Sigmoid colon (tissue), 7 donors: ENCODE results near the gene LGMN. TPM values are rescaled to one million over a fixed set of nuclear protein-coding genes. Genes with fewer than 3 reads are reported as not detected.

ENCODE experiments used
- DNase-seq: peaks from one replicate; pipeline ENCODE4 v3.0.0-alpha.2; 2019
- H3K27ac ChIP-seq, 4 donors: fragments of 200-600 bp; sonication (generic); one replicate each; pipeline ENCODE4 v1.5.1; 2016 to 2019; ENCODE audit warnings: mild to moderate bottlenecking in 1 of 4
- H3K27me3 ChIP-seq, 3 donors: fragments of 200-600 bp; sonication (generic); one replicate each; pipeline ENCODE4 v1.5.1; 2019; ENCODE audit warnings: mild to moderate bottlenecking in 1 of 3
- H3K36me3 ChIP-seq, 4 donors: fragments of 200-600 bp; sonication (generic); one replicate each; pipeline ENCODE4 v1.5.1; 2016 to 2019
- H3K4me1 ChIP-seq, 4 donors: fragments of 200-600 bp; sonication (generic); one replicate each; pipeline ENCODE4 v1.5.1; 2017 to 2019
- H3K4me3 ChIP-seq, 4 donors: fragments of 200-600 bp; sonication (generic); one replicate each; pipeline ENCODE4 v1.5.1; 2017 to 2019; ENCODE audit warnings: mild to moderate bottlenecking in 2 of 4, moderate library complexity in 1 of 4
- H3K9me3 ChIP-seq, 4 donors: fragments of 200-600 bp in 3 of 4; sonication (generic) in 3 of 4; one replicate each; pipeline versions ENCODE4 v1.5.1 to v1.6.1; 2013 to 2019
- CTCF ChIP-seq, 4 experiments: fragments of 450-650 bp in 3 of 4; fragments of 200-600 bp in 1 of 4; IDR thresholded peaks; one replicate each; pipeline ENCODE4 v1.5.1; 2016 to 2019; ENCODE audit warnings: antibody characterized with exemption in 4 of 4, mild to moderate bottlenecking in 3 of 4, moderate library complexity in 2 of 4
- EP300 ChIP-seq, 4 donors: sonication (generic); formaldehyde crosslinking; IDR thresholded peaks; one replicate each; pipeline ENCODE4 v1.6.1; 2017; ENCODE audit warnings: antibody characterized with exemption in 4 of 4
- POLR2A ChIP-seq, 2 donors: fragments of 450-650 bp; IDR thresholded peaks; one replicate each; pipeline ENCODE4 v1.6.1; 2016; ENCODE audit warnings: antibody characterized with exemption in 2 of 2, mild to moderate bottlenecking in 2 of 2, moderate library complexity in 2 of 2
- POLR2AphosphoS5 ChIP-seq, 4 donors: sonication (generic); formaldehyde crosslinking; IDR thresholded peaks; one replicate each; pipeline ENCODE4 v1.6.1; 2017; ENCODE audit warnings: antibody characterized with exemption in 4 of 4
- WGBS, 2 donors: extraction: QIAGEN DNeasy Blood & Tissue Kit; methylation state at CpG; one replicate each; pipeline ENCODE4 v1.1.7; 2013; 5-methylcytosine and 5-hydroxymethylcytosine counted together
- intact Hi-C: fragments of 100-400 bp; cut with DNase I; formaldehyde crosslinking; loops from one replicate; pipeline ENCODE4 v1.15.1; 2023
- polyA plus RNA-seq, 3 donors: library from polyadenylated mRNA; stranded (reverse); fragments of 200-250 nt; gene quantifications; one replicate each; pipeline ENCODE4 v1.2.3, GENCODE V29; 2013
- total RNA-seq, 4 donors: library from RNA; depleted of rRNA; stranded (reverse); fragments of >200 nt; gene quantifications; one replicate each; pipeline ENCODE4 v1.1.0, GENCODE V29; 2016
- donor health status: healthy with polysubstance abuse.
- donor health status: Bipolar disorder and iron deficiency.
- donor health status: healthy.

Gene LGMN
- total and polyA plus RNA-seq, 7 donors: 35.4 to 361 (median 74.1) TPM

- peak; percentile 90 for DNase-seq
- Histone ChIP-seq H3K27me3 (no peaks in the 10 kb centered on the region), H3K36me3 (peaks cover 0 to 10% (median 0%) of the 10 kb centered on the region in 4 donors), H3K9me3 (no peaks in the 10 kb centered on the region), H3K4me1 (peaks cover 0 to 81% (median 64%) of the 10 kb centered on the region in 4 donors), H3K4me3 (no peak overlapping the region), H3K27ac (peak overlapping the region; percentile 3 to 79 (median 75))
- intact Hi-C loops: no loop called here
- no peak for TF ChIP-seq CTCF (IDR thresholded peaks at IDR 0.05)
- TF ChIP-seq EP300 (IDR thresholded peaks at IDR 0.05): peak; percentile 2 to 72 (median 40)
- TF ChIP-seq POLR2AphosphoS5 (IDR thresholded peaks at IDR 0.05): peak; percentile 40 to 86 (median 80)
- no peak for TF ChIP-seq POLR2A (IDR thresholded peaks at IDR 0.05)
- 11 to 56% methylated on average over 5 of the region's 5 CpGs for WGBS, 2 donors
Observed at GRCh38 chr14:92719890-92720323, 28.5 kb downstream of the LGMN start.

GRCh38 chr14:92719421-92719820 lies 29.0 kb downstream of the LGMN start:
- Histone ChIP-seq H3K4me3 (no peak overlapping the region), H3K9me3 (no peaks in the 10 kb centered on the region), H3K4me1 (peaks cover 0 to 77% (median 59%) of the 10 kb centered on the region in 4 donors), H3K27ac (peak overlapping the region; percentile 3 to 79 (median 75)), H3K27me3 (no peaks in the 10 kb centered on the region), H3K36me3 (peaks cover 0 to 10% (median 0%) of the 10 kb centered on the region in 4 donors)
- 21 to 62% methylated on average over 2 of the region's 2 CpGs for WGBS, 2 donors
- intact Hi-C loops: no loop called here
- no peak for TF ChIP-seq CTCF (IDR thresholded peaks at IDR 0.05)
- DNase-seq: no peak

GRCh38 chr14:92718664-92719063 lies 29.8 kb downstream of the LGMN start:
- peak; percentile 2 for DNase-seq
- WGBS, 2 donors: 90 to 93% methylated on average over 8 of the region's 8 CpGs
- H3K9me3 ChIP-seq: no peaks in the 10 kb centered on the region
- TF ChIP-seq POLR2AphosphoS5 (IDR thresholded peaks at IDR 0.05) (no peak), POLR2A (IDR thresholded peaks at IDR 0.05) (no peak), CTCF (IDR thresholded peaks at IDR 0.05) (no peak), EP300 (IDR thresholded peaks at IDR 0.05) (no peak)
- H3K27me3 ChIP-seq: no peaks in the 10 kb centered on the region
- intact Hi-C loops: no loop called here
- peaks cover 0 to 18% (median under 1%) of the 10 kb centered on the region in 4 donors for H3K36me3 ChIP-seq
- peak overlapping the region in 3 of 4 donors; percentile 48 to 71 (median 66) for H3K27ac ChIP-seq
- H3K4me3 ChIP-seq: no peak overlapping the region
- H3K4me1 ChIP-seq: peaks cover 0 to 69% (median 52%) of the 10 kb centered on the region in 4 donors

- no peaks in the 10 kb centered on the region for H3K9me3 ChIP-seq
- peak overlapping the region in 3 of 4 donors; percentile 48 to 71 (median 66) for H3K27ac ChIP-seq
- no peaks in the 10 kb centered on the region for H3K27me3 ChIP-seq
- DNase-seq: peak; percentile 61
- 72 to 83% methylated on average over 11 of the region's 11 CpGs for WGBS, 2 donors
- intact Hi-C loops: no loop called here
- TF ChIP-seq EP300 (IDR thresholded peaks at IDR 0.05) (no peak), POLR2A (IDR thresholded peaks at IDR 0.05) (no peak), POLR2AphosphoS5 (IDR thresholded peaks at IDR 0.05) (no peak), CTCF (IDR thresholded peaks at IDR 0.05) (no peak)
- peaks cover 0 to 58% (median 44%) of the 10 kb centered on the region in 4 donors for H3K4me1 ChIP-seq
- no peak overlapping the region for H3K4me3 ChIP-seq
- peaks cover 0 to 28% (median 4%) of the 10 kb centered on the region in 4 donors for H3K36me3 ChIP-seq
Observed at GRCh38 chr14:92717571-92718042, 30.8 kb downstream of the LGMN start.

- Histone ChIP-seq H3K27me3 (no peaks in the 10 kb centered on the region), H3K4me3 (no peak overlapping the region), H3K27ac (no peak overlapping the region), H3K36me3 (peaks cover 6 to 40% (median 12%) of the 10 kb centered on the region in 4 donors), H3K9me3 (no peaks in the 10 kb centered on the region), H3K4me1 (peaks cover 0 to 44% (median 37%) of the 10 kb centered on the region in 4 donors)
- no peak for DNase-seq
- WGBS, 2 donors: 91 to 94% methylated on average over 10 of the region's 10 CpGs
- TF ChIP-seq POLR2AphosphoS5 (IDR thresholded peaks at IDR 0.05) (no peak), CTCF (IDR thresholded peaks at IDR 0.05) (no peak), EP300 (IDR thresholded peaks at IDR 0.05) (no peak), POLR2A (IDR thresholded peaks at IDR 0.05) (no peak)
- intact Hi-C loops: no loop called here
Observed at GRCh38 chr14:92716131-92716530, 32.3 kb downstream of the LGMN start.
